ENCODE data around the gene LRRC8A. TPM values are rescaled to one million over a fixed set of nuclear protein-coding genes. Genes with fewer than 3 reads are reported as not detected.

The LRRC8A gene
- total and polyA plus RNA-seq, 2 of the 13 experiments (the other 11 are each of a cell fraction or from before 2014, with no cell fraction given), result 16.1 to 40.6 TPM

- Histone ChIP-seq H3K36me3 (replicated peaks in 1 of 2; ENCODE audit: control insufficient read depth in 1 of 2, insufficient read depth in 2 of 2, low read length in 2 of 2) (peaks cover 0 to 2% of the 10 kb centered on the region in 2 experiments; a peak in 1 of 5 replicates), H3K4me2 (ENCODE audit: low read depth, low read length) (no peak overlapping the region), H3K9me3 (ENCODE audit: low read length) (no peaks in the 10 kb centered on the region), H3K4me3 (replicated peaks in 1 of 3; ENCODE audit: insufficient read depth in 1 of 3, low read depth in 2 of 3, low read length in 3 of 3) (no peak overlapping the region), H4K20me1 (ENCODE audit: insufficient read depth, low read length) (no peaks in the 10 kb centered on the region), H3K27ac (ENCODE audit: extremely low read length, insufficient read depth, low read length) (peak overlapping the region; percentile 20), H3K27me3 (ENCODE audit: control insufficient read depth in 1 of 2, insufficient read depth in 2 of 2, low read length in 2 of 2) (no peaks in the 10 kb centered on the region), H3K4me1 (ENCODE audit: insufficient read depth, low read length) (peaks cover 41% of the 10 kb centered on the region), H2AFZ (ENCODE audit: low read length) (no peak overlapping the region), H3K9ac (ENCODE audit: insufficient read depth, low read depth, low read length) (no peak overlapping the region), H3K79me2 (ENCODE audit: insufficient read depth, low read length) (no peaks in the 10 kb centered on the region)
- intact Hi-C loops (cut with micrococcal nuclease; ENCODE audit: unreplicated experiment) (no loop called here), in situ Hi-C loops (cut with HindIII; ENCODE audit: extremely low pct_ligation_motif_present, low pct_unique_long_range_greater_than_20kb) (no loop called here)
- BruUV-seq (replicated peaks), result no TSS peak
- TF ChIP-seq ZFP36 (IDR thresholded peaks at IDR 0.05; ENCODE audit: borderline replicate concordance, low read depth, low read length, partially characterized antibody) (no peak), PAXIP1 (CRISPR knock-in tag; conservative IDR thresholded peaks at IDR 0.05) (0 out of 2 replicates have a peak, but pooled peaks have one; percentile 12), THRA (CRISPR knock-in tag; IDR thresholded peaks at IDR 0.05; ENCODE audit: borderline replicate concordance) (peak; percentile 93), NR2F1 (CRISPR knock-in tag; IDR thresholded peaks at IDR 0.05) (peak in 1 of 2 experiments; percentile 22; a peak in 1 of 4 replicates), SAP130 (CRISPR knock-in tag; IDR thresholded peaks at IDR 0.05; ENCODE audit: low read depth) (peak; percentile 33; the same call in 1 of the 2 replicates), HMG20A (CRISPR knock-in tag; IDR thresholded peaks at IDR 0.05; ENCODE audit: borderline replicate concordance) (no peak), ZNF687 (CRISPR knock-in tag; IDR thresholded peaks at IDR 0.05) (peak; percentile 32), RXRA (CRISPR knock-in tag; IDR thresholded peaks at IDR 0.05) (peak; percentile 82), FOXK2 (IDR thresholded peaks at IDR 0.05) (no peak), HNRNPL (IDR thresholded peaks at IDR 0.05; ENCODE audit: low read depth, low read length) (0 out of 2 replicates have a peak, but pooled peaks have one; percentile 19), ZNF34 (CRISPR knock-in tag; IDR thresholded peaks at IDR 0.05; ENCODE audit: borderline replicate concordance) (no peak), RARA (CRISPR knock-in tag; IDR thresholded peaks at IDR 0.05) (peak; percentile 46; the same call in 1 of the 2 replicates), NR2F6 (IDR thresholded peaks at IDR 0.05) (peak; percentile 36; the same call in 1 of the 2 replicates), NR2F6 (CRISPR knock-in tag; IDR thresholded peaks at IDR 0.05) (0 out of 2 replicates have a peak, but pooled peaks have one; percentile 28), RXRB (CRISPR knock-in tag; IDR thresholded peaks at IDR 0.05; ENCODE audit: borderline replicate concordance) (peak; percentile 93)
- 69% methylated on average over 13 of the region's 15 CpGs for WGBS (ENCODE audit: low lambda C conversion rate)
- ATAC-seq (peak; percentile 52), FAIRE-seq (no peak), DNase-seq (ENCODE audit: low spot score) (peak; percentile 18)
- CTCF ChIA-PET (ENCODE audit: low intra/inter-chr PET ratio, low total read pairs), result interaction anchor here (1.1 kb wide), 1 partner anchor 13 kb away, joined by 3 read pairs; no protein-coding TSS in a partner anchor
- POLR2A ChIA-PET, result no interaction called here
Measured at GRCh38 chr9:128940271-128940921, 58.5 kb downstream of the LRRC8A start.
